ENCODE results near the gene HUNK.

HUNK gene

GRCh38 chr21:31959881-31960280 is 87.1 kb downstream of the HUNK start:
- DNase-seq (ENCODE audit: low read depth, low spot score), result no peak

- DNase-seq (ENCODE audit: low read depth, low spot score), result no peak
These were observed 88.2 kb downstream of the HUNK start for GRCh38 chr21:31961027-31961426.

GRCh38 chr21:31961704-31962103 is 88.9 kb downstream of the HUNK start:
- no peak for DNase-seq (ENCODE audit: low read depth, low spot score)

- no peak for DNase-seq (ENCODE audit: low read depth, low spot score)
These were observed 91.9 kb downstream of the HUNK start for GRCh38 chr21:31964692-31965091.

GRCh38 chr21:31967334-31967733 is 94.5 kb downstream of the HUNK start:
- no peak for DNase-seq (ENCODE audit: low read depth, low spot score)

GRCh38 chr21:31972622-31973021 is 99.8 kb downstream of the HUNK start:
- DNase-seq (ENCODE audit: low read depth, low spot score), result no peak

GRCh38 chr21:31973402-31973944 is 100.7 kb downstream of the HUNK start:
- DNase-seq (ENCODE audit: low read depth, low spot score), result no peak

- no peak for DNase-seq (ENCODE audit: low read depth, low spot score)
These were observed 101.7 kb downstream of the HUNK start for GRCh38 chr21:31974454-31974985.

GRCh38 chr21:31975491-31975890 is 102.7 kb downstream of the HUNK start:
- no peak for DNase-seq (ENCODE audit: low read depth, low spot score)

- no peak for DNase-seq (ENCODE audit: low read depth, low spot score)
These were observed 105.0 kb downstream of the HUNK start for GRCh38 chr21:31977816-31978215.

GRCh38 chr21:31983120-31983519 is 110.3 kb downstream of the HUNK start:
- no peak for DNase-seq (ENCODE audit: low read depth, low spot score)

- no peak for DNase-seq (ENCODE audit: low read depth, low spot score)
These were observed 110.7 kb downstream of the HUNK start for GRCh38 chr21:31983554-31983953.

GRCh38 chr21:31985398-31985797 is 112.6 kb downstream of the HUNK start:
- DNase-seq (ENCODE audit: low read depth, low spot score), result no peak

GRCh38 chr21:31986035-31986856 is 113.4 kb downstream of the HUNK start:
- no peak for DNase-seq (ENCODE audit: low read depth, low spot score)

- no peak for DNase-seq (ENCODE audit: low read depth, low spot score)
These were observed 114.9 kb downstream of the HUNK start for GRCh38 chr21:31987696-31988095.

- no peak for DNase-seq (ENCODE audit: low read depth, low spot score)
These were observed 115.9 kb downstream of the HUNK start for GRCh38 chr21:31988492-31989290.

- DNase-seq (ENCODE audit: low read depth, low spot score), result no peak
These were observed 118.8 kb downstream of the HUNK start for GRCh38 chr21:31991356-31992331.

GRCh38 chr21:31992391-31992790 is 119.6 kb downstream of the HUNK start:
- no peak for DNase-seq (ENCODE audit: low read depth, low spot score)

- DNase-seq (ENCODE audit: low read depth, low spot score), result no peak
These were observed 121.3 kb downstream of the HUNK start for GRCh38 chr21:31993826-31994825.

GRCh38 chr21:31997191-31997590 is 124.4 kb downstream of the HUNK start:
- no peak for DNase-seq (ENCODE audit: low read depth, low spot score)

Data from activated naive CD8-positive, alpha-beta T cell treated with anti-CD3 and anti-CD28 coated beads, Interleukin-2, amount 50 U/mL, for 16 hours (primary cell).